Stimulated activated CD4-positive, alpha-beta T cell treated with anti-CD3 and anti-CD28 coated beads, Interleukin-12 subunit alpha, Interleukin-12 subunit beta, amount 100 ng/mL, for 48 hours (primary cell): ENCODE data around the gene GFRA1.

Experiments used
- DNase-seq, 3 donors: peaks; one replicate each; pipeline ENCODE4 v3.0.0-alpha.2; 2020; ENCODE audit warnings: low read depth in 2 of 3, low spot score in 1 of 3

The GFRA1 gene

DNA sequence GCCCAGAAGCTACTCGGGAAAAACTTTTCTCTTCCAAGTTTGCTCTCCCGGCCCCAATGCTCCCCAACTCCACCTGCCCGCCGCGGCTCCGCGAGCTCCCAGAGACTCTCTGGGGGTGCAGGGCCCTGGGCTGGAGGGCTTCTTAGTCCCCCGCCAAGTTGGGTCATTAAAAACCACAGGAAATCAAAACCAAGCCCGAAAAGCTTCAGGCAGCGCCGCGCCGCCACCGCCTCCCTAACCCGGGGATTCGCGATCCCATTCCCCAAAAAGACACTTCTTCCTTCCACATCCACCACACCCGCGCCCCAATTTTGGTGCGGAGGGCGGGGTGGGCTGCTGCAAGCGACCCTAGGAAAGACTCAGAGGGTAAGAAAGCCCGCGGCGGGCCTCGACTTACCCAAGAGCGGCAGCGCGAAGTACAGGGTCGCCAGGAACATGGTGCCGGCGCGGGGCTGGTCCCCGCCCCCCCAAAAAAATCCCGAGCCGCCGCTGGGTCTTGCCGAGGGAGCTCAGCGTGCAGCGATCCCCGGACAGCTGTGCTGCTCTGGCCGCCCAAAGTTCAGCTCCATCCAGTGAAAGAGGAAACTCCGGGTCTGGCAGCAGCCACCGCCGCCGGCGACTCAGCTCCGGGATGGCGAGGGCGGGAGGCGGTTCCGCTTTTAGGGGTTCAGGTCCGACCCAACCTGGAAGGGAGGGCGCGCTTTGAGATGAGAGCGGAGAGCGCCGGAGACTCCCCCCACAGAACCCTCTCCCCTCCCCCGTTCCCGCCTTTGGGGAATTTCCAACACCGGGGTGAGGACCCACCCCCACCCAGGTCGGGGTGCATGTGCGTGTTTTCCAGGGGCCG, 1.2 kb downstream of the GFRA1 start:
- no peak for DNase-seq

DNA sequence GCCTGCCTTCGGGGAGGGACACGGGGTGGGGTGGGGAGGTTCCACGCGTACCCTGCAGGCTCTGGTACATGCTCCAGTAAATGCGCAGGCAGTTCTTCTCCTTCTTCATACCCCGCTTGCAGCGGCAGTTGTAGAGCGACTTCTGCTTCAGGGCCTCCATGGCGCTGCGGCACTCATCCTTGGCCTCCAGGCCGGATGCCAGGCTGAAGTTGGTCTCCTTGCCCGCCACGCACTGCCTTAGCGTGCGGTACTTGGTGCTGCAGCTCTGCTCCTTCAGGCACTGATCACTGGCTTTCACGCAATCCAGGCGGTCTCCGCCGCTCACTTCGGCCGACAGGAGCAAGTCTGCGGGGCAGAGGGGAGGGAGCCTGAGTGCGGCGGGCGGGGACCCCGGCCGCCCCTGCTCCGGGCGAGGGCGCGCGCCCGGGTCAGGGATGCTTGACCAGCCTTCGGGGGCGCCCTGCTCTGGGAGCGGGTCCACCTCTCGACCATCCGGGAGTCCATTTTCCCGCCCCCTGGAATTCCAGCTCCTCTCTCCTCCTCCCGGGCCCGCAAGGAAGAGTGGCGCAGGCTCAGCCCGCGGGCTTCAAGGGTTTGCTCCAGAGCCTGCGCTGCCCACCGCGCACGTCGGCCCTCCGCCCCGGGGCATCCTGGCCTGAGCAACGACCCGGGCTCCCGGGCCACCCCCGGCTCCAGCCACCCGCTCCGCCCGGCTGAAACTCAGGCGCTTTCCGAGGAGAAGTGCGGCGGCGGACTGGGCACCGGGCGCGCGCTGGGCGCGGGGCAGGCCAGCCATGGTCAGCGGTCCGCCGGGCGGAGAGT, 2.0 kb downstream of the GFRA1 start:
- no peak for DNase-seq

DNA sequence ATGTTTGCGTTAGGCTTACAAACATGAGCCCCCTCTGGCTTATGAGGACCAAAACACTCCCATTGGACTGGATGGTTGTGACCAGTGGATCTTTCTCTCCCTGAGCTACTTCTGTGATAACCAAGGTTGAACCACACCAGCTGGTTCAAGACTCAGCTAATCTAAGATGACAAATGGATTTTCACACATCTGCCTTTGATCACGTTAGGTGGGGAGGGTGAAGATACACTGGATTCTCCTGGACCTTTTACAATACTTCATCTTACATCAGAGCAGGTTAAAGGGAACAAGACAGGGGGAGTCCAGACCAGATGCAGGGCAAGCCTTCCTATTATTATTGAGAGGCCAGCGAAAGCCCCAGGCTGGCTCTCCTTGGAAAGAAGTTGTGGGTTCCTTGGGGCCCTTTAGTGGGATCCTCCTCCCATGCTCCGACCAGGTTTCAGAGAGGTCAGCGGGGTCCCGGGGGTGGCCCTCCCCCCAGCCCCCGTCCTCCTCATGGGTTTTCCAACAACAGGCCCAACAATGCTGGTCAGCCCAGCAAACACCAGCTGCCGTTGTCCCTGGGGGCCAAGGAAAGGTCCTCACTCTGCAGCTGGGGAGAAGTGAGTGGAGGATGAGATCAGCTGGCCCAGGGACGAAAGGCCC, 2.8 kb downstream of the GFRA1 start:
- no peak for DNase-seq

DNA sequence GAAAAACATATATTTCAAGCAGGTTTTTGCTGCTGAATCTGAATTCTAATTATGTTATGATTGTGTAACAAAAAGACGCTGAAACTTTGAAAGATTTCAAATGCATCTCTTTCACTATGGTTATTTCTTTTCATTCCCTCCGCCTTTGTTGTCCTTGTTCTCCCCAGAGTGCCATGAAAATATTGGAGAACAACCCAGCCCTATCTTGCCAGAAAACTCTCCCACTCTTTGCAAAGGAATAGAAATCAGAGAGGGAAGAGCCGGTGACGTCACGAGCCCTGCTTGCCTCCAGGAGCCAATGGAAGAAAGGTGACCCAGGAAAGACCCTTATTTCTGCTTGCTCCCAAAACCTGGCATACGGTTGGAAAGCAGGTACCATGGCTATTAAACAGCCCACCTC, 3.4 kb downstream of the GFRA1 start:
- no peak for DNase-seq

DNA sequence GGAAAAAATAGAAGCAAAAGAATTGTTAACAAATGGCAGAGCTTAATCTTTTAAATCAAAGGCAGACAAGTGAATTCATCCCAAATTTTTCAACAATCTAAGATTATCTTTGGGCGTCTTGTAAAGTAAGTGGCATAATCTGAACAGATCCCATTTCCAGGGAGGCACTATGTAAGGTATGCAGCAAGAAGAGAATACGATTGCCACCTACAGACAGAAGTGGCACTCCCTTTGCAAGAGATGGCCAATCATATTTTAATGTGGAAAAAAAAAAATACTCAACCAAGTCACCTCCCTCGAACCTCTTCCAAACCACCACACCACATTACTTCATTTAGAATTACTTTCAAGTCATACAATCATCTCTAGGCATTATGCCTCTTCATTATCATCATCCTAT, 4.0 kb downstream of the GFRA1 start:
- DNase-seq, result no peak

DNA sequence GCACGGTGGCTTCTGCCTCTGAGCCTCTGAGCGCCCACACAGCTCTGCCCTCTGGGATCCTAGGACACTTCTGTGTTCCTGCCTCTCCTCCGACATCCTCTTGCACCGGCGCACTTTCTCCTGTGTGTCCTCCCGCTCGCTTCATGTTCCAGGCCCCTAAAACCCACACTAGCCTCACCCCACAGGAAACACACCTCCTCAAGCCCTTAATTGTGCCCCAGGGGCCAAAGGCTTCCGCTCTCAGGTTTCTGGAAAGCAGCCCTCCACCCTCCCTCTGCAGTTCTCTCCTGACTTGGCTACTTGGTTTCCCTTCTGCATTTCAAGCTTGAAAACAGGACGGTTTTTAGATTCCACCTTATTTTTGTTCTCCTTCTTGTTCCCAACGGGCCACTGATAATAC, 7.3 kb downstream of the GFRA1 start:
- no peak for DNase-seq

DNA sequence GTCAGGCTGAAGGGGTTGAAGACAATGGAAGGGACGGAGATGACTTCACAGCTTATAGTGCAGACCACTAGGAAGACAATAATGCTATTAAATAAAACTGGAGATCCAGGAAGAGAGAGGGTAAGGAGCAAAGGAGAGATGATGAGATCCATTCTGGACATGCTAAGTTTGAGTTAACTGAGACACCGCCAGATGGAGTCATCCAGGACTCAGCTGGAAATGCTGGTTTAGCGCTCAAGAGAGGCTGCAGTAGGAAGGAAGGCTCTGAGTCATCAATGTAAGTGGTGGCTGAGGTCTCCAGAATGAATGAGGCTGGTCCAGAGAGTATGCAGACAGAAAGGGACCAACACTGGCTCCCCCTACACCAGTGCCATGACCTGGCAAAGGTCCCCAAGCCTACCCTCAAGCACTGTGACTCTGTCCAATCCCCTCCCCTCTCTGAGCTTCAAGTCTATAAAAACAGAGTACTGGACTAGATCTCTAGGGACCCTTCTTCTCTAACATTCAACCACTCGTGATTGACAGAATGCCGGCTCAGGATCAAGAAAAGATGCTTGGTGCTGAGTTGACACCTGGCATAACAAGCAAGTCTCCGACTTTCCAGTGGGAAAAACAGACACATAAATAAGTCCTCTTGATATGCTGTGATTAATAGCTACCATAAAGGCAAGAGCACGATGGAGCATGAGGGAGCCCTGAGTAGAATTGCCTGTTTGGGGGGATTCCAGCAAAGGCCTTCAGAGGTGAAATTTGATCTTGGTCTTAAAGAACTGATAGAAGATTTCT, 8.9 kb downstream of the GFRA1 start:
- no peak for DNase-seq

DNA sequence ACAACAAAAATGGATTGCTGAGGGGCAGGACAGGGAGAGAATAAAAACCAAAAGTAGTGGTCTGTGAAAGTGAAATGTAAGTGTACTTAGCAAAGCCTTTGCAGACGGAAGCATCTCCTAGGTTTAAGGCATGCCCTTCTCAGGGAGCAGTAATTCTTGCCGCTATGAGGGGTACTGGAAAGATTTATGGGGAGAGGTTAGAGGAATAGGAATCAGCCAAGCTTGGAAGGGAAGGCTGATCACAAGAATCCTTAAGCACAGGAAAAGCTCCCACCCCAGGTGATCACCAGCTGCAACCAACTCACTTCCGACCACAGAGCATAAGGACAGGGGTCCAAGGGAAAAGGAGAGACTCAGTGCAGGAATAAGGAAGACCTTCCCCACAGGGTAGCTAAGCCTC, 10.3 kb downstream of the GFRA1 start:
- DNase-seq, result no peak

DNA sequence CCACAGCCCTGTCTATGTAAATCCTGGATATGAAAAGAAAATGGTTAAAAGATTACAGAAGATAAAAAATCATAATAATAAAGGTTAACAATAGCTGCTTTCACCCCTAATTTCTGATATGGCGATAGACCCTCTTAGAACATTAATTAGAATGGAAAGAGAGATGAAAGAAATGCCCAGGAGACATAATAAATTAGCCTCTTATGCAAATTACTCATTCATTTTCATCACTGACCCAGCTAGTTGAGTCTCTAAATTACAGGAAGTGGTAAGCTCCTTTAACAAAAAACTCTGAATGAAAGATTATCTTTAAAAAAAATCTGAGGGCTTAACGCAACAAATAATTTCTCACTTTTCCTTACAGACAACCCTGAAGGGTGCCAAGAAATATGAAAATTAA, 12.4 kb downstream of the GFRA1 start:
- DNase-seq, result no peak

DNA sequence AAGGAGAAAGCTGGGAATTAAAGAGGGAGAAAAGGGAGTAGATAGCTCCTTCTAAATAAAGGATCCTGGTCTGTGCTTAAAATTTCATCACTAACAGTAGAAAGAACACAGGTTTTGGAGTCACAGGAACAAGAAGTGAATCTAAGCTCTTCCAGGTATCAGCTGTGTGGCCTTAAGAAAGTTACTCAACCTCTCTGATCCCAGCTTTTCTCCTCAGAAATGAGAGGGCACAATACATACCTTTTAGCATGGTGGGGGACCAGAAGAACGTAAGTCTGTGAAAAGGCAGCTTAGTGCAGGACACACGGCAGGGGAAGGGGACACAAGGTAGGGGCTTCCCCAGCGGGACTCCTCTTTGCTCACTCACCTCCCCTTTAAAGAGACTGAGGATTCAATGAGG, 13.4 kb downstream of the GFRA1 start:
- no peak for DNase-seq

DNA sequence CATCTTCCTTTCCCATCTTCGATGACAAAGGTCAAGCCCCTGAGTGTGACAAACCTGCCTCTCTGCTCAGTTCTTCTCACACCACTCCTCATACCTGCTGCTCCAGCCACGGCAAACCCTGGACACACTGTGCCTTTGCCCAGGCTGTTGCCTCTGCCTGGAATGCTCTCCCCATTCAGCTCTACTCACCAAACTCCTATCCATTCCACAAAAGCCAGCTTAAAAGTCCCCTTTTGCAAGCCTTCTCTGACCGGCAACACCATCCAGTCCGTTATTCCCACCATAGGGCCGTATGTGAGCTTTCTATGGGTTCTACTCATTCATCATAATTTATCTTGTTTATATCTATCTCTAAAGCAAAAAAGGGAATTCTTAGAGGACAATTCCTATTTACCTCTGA, 15.2 kb downstream of the GFRA1 start:
- DNase-seq, result no peak

DNA sequence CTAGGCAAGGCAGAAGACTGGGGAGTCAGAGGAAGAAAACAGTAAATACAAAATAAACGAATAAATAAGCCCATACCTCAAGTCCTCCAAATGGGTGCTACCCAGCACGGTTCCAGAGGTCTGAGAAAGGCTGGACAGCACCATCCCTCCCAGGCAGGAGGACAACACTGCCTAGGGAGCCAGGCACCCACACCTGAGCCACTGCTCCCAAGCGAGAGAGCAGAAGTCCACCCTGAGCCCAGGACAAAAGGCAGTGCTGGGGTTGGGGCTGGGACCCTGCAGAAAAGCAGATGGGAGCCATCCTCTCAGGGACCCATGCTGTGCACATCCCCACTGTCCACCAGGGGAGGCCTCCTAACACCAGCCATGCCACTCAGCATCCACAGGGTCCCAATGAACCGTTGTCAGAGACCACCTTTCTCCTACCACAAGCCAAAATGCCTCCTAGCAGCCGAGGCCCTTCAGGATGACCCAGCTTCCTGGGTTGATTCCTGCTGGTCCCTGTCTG, 16.2 kb downstream of the GFRA1 start:
- DNase-seq, result no peak

DNA sequence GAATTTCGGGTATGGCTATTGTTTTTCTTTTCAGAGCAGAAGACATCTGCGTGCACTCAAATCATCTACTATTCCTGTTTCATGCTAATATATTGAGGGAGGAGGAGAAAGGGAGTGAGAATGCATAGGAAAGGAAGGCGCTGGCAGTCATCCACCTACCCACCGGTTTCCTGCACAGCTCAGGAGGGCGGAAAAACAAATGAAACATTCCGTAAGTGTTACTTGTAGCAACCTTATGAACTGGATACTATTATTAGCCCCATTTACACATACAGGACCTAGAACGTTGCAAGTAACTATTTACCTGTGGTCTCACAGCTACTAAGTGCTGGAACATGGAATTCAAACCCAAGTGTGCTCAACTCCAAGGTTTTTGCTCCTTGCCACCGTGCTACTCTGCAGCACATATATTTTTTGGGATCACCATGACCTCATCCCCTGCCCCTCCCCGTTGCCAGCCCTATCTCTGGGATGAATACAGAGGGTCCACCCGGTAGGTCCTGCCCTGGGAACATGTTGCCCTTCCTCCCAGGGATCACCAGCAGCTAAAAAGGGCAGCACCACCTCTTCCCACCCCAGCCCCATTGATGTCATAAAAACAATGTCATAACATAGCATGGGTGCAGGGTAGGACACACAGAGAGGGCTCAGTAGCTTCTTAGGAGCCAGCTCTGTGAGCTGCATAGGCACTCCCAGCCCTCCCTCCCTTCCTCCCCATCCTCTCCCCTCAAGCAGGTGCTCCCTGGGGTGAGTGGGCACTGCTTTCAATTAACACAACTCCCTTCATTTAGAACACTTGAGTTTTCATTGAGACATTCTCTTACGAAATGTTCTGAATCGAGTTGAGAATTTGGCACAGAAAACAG, 16.9 kb downstream of the GFRA1 start:
- DNase-seq, result no peak

DNA sequence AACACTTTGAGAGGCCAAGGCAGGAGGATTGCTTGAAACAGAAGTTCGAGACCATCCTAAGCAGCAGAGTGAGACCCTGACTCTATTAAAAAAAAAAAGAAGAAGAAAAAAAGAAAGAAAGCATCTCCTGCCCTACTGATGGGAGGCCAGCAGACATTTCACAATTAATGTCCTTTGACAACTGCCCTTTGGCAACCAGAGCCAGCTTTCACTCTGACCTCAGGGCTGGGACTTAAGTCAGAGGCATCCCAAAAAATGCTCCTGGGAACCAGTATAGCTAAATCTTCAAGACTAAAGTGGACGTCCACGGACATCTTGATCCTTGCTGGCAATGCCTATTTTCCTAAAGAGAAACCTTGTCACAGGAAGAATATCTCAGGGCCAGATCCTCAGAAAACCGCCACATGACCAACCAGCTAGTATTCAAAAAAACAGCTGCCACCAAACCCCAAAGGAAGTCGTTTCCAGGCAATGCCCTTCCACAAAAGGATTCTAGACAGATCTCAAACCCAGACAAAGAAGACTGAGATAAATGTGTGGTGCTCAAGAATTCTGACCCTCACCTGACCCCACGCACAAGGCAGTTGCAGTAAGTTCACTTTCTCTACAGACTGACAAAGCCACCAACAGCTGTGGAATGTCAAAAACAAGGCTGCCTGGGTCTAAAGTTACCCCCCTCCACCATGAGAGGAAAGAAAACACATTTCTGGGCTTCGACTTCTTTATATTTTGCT, 18.4 kb downstream of the GFRA1 start:
- DNase-seq, result no peak

DNA sequence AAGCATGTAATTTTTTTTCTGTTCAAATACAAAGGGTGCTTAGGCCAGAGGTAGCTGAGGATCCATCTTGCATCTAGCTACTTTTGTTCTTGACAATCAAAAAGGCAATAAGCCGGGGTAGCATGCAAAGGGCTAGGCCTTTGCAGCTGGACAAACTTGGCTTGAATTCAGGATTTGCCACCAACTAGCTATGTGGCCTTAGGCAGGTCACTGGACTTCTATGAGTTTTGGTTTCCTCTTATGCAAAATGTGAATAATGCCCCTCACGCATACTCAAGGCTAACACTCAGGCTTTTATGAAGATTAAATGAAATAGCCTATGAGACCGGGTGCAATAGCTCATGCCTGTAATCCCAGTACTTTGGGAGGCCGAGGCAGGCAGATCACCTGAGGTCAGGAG, 19.3 kb downstream of the GFRA1 start:
- no peak for DNase-seq

DNA sequence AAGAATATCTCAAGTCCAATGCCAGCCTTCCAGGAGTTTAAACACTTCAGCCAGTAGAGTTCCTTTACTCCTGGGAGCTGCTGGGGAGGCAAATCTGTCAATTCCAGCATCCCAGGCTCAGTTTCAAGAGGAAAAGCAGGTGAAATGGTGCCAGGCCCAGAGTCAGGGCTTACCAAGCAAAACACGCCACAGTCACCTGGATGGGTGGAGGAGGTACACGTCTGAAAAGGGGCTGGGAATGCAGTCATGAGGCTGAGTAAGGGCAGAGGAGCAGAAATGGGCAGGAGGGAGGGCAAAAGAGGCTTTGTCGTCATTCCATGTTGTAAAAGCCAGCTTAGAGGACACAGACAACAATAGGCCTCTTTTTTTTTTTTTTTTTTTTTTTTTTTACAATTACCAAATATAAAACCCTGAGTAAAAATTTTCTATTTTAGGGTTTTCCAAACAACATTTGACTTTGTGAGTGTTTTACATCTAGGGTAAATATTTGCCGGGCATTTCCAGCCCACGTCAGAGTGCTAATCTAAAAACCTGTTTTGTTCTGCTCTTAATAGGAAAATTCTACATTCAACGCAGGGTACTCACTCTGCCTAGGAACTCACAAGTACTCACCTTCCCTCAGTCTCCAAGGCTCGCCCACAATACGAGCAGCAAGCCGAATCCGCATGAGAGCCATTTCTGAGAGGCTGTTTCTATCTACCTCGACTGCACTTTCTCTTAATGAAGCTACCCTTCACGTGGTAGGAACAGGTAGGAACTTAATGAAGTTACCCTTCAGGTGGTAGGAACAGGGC, 21.2 kb downstream of the GFRA1 start:
- DNase-seq, result no peak

DNA sequence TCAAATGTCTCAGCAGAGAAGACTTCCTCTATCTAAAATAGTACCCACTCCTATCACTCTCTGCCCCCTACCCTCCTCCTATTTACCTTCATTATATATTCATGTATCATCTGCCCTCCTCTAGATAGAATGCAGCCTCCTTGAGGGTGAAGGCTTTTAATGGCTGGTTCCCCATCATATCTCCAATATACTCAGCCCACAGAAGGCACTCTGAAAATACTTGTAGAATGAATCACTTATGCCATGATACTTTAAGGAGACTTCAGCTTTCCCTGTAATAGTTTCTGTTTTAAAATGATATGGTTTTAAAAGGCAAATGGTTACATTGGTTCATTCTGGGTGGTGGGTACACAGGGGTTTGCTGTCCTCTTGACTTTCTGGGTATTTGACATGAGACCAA, 25.3 kb downstream of the GFRA1 start:
- no peak for DNase-seq

DNA sequence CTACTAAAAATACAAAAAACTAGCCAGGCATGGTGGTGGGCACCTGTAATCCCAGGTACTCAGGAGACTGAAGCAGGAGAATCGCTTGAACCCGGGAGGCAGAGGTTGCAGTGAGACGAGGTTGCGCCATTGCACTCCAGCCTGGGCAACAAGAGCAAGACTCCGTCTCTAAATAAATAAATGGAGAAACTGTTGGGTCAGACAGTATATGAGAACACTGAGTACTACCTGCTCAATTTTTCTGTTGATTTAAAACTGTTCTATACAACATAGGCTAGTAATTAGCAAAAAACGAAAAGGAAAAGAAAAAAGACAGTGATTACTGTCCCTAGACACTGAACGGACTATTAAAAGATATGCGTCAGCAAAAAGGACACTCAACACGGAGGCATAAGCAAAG, 26.7 kb downstream of the GFRA1 start:
- DNase-seq, result no peak

DNA sequence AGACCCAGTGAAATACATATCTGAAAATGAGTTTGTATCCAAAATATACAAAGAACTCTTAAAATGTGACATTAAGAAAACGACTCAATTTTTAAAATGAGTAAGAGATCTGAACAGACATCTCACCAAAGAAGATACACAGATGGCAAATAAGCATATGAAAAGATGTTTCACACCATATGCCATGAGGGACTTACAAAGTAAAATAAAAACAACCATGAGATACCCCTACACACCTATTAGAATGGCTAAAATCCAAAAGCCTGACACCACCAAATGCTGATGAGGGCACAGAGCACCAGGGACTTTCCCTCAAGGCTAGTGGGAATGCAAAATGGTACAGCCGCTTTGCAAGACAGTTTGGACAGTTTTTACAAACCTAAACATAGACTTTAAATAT, 27.9 kb downstream of the GFRA1 start:
- DNase-seq, result no peak
